Right renal cortex interstitium (tissue), 3 donors: Measurements from ENCODE around the gene EIF4EBP2. TPM values are rescaled to one million over a fixed set of nuclear protein-coding genes. Genes with fewer than 3 reads are reported as not detected.

ENCODE experiments used
- DNase-seq, 3 donors: peaks; one replicate each; pipeline ENCODE4 v3.0.0-alpha.2; 2013; ENCODE audit warnings: low read depth in 3 of 3, low spot score in 2 of 3
- polyA plus RNA-seq, 3 donors: library from polyadenylated mRNA; unstranded; fragments of 120-200 nt; gene quantifications; one replicate each; pipeline ENCODE4 v1.2.1, GENCODE V29; 2013; ENCODE audit not compliant: insufficient read length in 3 of 3

EIF4EBP2 gene
- polyA plus RNA-seq, 3 donors, result 81.9 to 88.8 (median 86.9) TPM

DNA sequence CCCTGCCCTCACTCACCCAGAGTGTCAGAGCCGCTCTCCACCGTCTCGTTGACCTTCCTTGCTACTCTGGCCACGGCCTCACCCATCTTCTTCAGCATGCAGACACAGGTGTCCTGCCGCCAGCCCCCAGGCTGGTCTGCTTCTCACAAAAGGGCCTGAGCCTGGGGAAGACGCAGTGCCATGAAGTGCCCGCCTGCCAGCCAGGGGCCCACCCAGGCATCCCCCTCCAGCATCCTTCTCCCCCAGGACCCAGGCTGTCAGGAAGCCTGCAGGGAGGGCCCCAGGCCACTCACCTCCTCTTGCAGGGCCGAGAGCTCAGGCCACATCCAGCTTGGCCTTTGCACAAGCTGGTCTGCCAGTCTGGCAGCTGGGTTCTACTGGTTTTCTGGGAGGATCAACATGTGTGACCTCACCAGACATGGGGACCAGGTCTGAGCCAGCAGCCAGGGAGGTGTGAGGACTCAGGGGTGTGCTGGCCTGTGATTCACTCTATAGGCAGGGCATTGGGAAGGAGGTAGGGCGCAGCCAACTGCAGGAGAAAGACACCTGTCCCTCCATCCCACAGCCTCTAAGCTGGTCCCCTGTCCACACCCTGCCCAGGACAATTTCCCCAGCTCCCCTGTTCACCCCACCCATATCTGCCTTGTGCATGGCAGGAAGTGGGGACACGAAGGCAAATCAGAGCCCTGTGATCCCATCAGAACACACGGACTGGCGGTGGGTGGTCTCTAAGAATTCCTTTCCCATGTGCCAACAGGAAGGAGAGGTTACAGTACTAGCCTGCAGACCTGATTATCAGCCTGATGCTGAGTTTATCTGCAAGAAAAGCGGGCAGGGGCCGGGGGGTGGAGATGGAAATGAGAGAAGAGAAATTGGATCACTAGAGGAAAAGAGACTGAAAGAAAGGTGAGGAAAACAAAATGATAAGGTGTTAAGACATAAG is 27.2 kb upstream of the EIF4EBP2 start:
- DNase-seq, result no peak

DNA sequence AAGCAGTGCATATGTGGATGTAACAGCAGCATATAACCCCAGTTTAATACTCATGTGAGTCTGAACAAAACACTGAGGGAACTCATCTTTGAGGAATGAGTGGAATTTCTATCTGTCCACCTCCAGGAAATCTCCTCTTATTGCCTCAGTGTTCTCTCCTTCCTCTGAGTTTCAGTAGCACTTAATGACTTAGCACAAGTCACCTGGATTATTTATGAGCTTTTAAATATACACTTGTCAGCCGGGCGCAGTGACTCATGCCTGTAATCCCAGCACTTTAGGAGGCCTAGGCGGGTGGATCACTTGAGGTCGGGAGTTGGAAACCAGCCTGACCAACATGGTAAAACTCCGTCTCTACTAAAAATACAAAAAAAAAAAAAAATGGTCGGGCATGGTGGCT is 25.8 kb upstream of the EIF4EBP2 start:
- DNase-seq, result no peak

DNA sequence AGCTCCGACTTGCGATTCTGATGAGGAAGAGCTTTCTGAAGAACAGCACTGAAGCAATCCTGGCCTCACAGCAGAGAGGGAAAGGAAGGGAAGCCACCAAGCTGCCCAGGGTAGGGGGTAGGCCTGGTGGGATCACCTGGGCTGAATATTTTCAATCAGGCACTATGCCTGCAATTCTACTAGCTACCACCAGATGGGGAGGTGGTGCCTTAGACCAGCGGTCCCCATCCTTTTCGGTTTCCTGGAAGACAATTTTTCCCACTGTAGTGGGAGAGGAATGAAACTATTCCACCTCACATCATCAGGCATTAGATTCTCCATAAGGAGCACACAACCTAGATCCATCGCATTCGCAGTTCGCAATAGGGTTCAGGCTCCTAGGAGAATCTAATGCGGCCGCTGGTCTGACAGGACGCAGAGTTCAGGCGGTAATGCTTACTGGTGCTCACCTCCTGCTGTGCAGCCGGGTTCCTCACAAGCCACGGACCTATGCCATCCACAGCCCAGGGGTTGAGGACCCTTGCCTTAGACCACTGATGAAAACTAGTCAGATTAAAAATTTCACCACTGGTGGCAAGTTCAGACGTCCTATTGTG is 24.3 kb upstream of the EIF4EBP2 start:
- DNase-seq, result no peak

DNA sequence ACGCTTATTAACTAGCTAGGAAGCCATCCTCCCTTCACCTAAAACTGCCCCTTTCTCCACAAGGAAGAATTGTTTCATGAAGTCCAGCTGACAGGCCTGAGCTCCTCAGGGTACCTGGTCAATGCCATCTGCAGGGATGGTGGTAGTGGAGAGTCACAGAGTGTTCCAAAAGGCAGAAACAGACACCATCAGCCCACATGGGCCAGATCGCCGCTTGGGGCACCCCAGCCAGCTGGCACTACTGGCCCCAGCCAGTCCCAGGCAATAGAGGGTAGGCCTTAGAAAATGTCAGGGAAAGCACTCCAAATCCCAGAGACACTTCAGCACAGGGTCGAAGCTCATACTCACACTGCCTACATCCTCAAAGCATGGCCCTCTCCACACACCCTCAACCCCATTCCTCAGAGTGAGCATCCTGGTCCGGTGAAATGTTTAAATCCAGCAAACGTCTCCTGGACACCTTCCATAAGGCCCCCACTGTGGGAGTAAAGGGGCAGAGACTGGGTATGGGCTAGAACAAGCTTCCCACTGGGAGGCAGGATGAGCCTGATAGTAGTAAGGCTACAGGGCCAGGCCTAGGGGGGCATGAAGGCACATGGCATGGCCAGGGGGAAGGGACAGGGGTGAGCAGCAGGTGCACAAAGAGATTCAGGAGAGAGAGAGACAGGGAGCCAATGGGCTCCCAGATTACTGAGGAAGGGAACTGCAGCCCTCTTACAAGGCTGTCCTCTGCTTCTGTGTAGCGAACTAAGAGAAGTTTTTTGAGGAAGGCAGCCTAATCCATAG is 23.4 kb upstream of the EIF4EBP2 start:
- no peak for DNase-seq

DNA sequence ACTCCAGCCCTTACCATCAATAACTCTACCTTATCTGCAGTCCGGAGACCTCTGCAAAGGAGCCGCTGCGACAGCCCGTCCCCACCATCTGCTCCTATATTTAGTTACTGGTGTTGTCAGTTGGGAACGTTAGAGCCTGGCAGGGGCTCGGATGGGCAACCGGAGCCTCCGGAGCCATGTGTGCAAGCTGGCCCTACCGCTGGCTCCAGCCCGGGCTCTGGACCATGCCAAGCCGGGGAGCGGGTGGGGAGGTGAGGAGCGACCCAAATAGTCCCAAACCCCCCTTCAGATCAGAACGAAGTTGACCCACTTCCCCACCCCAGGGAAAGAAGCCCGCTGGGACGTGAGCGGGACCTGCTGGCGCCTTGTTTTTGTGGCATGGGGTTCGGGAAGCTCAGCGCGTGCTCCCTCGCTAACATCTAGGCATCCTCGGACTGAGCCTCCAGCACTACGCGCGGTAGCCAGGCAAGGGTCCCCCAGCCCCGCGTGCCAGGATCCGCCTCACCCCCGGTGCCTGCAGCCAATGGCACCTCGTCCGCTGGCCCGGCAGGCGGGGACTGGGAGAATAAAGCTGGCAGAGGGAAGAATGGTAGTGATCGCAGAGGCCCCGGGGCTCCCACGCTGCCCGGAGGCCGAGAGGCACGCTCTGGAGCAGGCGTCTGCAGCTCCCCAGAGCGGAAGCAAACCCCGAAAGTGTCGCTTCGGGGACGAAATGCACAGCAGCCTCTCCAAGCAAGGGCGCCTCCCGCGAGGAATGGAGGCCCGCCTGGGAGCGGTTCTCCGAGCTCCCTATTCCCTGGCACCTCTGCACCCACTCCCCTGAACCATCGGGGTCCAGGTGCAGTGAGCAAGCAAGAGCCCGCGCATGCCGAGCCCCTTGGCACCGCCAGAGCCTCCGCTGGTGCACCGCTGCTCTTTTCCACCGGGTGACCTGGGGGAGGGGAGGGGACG is 22.2 kb upstream of the EIF4EBP2 start:
- no peak for DNase-seq

DNA sequence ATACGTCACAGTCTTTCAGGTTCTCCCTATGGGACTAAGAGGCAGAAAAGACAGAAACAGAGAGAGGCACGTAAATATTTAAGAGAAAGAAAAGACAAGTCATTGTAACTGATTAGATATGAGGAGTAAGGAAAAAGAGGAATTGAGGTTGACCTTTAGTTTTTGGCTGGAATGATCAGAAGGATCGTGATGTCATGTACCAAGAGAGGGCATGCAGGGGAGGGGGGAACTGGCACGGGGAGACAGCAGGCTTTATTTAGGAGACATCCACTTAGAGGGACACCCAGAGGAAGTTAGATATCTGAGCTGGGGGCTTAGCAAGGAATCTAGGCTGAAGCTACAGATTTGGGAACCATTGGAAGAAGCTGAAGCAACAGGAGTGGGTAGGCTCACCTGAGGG is 12.3 kb upstream of the EIF4EBP2 start:
- DNase-seq, result no peak

DNA sequence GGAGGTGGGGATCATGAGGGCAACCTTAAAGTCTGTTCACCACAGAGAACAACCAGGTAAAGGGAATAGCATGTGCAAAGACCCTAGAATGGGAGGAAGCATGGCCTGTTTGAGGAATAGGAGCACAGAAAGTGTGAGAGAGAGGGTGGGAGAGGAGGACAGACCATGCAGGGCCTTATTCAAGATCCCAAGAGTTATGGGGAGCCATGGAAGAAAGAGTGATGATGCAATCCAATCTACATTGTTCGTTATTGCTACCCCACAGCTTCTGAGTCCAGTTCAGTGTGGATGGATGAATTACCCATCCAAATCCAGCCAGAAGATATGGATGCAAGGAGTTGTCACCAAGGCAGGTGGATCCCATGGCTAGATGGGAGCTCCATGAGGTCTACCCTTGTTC is 7.8 kb upstream of the EIF4EBP2 start:
- DNase-seq, result no peak

DNA sequence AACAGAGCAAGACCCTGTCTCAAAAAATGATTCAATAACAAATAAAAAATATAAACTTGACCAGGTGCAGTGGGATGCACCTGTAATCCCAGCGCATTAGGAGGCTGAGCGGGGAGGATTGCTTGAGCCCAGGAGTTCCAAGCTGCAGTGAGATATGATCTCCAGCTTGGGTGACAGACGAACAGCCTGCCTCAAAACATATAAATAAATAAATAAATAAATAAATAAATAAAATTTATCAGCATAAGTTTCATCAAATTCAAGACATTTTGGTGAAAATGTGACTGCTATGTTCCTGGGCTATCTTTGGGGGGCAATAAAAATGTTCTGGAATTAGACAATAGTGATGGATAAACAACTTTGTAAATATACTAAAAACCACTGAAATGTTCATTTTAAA is 4.8 kb upstream of the EIF4EBP2 start:
- DNase-seq, result no peak

DNA sequence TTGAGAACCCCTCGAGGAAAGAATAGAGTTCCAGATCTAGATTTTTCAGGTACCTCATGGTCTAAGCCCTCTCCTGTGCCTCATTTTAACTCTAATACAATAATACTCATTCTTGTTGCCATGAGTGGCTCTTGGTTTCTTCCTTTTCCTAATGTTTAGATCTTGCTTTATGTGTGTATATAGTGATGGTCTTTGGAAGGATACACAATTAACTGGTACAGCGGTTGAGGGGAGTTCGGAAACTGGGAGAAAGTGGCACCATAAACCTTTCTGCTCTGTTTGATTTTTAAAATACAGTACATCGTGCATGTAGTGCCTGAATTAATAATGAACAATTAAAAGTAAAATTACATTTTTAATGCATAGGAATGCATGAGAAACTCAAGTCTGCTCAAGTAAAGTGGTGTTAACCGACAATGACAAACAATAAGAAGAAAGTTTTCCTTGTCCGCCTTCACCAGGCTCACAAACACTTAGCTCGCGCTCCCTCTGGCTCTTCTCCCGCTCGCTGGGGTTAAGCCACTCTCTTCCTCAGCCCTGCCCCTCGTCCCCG is 386 bp upstream of the EIF4EBP2 start:
- DNase-seq, result no peak

DNA sequence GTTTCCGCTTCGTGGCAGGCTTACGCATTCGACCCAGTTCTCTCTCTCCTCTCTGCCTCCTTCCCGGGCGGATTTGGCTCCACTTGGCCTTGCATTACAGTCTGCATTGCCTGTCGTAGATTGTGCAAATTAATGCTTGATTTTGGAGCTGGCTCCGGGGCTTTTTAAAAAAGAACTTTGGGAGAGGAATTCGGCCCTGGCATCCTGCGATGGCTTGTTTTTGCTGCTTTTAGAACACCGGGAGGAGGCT is 767 bp downstream of the EIF4EBP2 start:
- DNase-seq, result no peak

DNA sequence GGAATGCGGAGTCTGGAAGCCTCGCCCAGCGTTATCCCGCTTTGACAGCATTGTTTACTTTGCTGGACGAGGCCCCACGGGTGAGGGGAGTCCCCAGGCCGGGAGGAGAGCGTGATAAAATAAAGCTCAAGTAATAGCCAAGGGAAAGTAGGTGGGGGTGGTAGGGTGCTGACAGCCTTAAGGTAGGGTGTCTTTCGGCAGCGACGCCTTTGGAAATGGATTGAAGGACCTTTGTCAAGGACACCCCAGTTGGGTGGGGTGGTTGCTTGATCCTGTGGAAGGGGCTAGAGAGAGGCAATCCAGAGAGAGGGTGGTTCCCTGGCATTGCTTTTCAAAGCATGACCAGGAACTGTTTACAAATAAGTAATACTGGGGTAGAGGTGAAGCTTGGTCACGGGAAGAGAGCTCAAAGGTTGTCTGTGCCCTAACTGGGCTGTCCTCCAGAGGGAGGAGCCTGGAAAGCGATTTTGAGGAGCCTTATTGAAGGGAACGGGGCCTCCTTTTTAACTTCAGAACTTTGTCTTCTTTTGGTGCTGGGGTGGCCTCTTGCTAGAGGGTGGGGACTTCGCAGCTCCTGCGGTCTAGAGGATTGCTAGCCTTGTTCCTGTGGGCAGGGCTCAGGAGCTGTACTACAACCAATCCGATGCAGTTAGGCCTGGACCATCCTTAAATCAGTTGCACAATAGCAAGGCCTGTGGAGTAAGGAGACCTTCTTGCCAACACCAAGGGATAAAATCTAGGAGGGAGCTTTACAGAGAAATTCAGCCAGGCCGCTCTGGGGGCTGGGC is 1.3 kb downstream of the EIF4EBP2 start:
- no peak for DNase-seq

DNA sequence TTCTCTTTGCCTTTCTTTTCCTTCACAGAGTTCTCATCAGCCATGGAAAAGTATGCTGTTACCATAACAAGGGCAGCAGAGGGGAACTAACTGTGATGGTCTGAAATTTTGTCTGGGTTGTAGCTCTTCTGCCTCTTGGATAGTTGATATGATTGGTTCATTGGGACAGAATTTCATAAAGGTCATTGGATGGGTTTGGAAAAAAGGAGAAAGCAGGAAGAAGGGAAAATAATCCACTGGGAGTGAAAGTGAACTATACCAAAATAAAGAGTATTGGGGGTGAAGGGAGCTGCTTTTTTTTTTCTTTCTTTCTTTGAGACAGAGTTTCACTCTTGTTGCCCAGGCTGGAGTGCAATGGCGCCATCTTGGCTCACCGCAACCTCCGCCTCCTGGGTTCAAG is 5.8 kb downstream of the EIF4EBP2 start:
- no peak for DNase-seq

DNA sequence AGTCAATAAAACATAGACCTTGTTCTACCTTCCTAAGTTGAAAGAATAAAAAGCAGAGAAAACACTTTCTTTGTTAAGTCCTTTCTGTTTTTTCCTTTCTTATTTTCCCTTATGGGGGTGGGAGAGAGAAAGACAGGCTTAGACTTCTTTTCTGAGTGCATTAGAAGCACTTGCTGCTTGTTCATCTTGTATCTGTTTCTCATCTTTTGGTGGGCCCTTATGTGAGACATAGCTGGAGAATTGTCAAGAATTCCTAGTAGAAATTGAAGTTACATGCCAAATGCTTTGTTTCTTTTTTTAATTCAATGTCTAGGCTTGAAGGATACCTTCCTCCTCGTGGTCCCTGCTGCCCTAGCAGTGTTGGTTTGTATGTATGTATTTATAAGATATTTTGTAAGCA is 6.7 kb downstream of the EIF4EBP2 start:
- DNase-seq, result no peak

DNA sequence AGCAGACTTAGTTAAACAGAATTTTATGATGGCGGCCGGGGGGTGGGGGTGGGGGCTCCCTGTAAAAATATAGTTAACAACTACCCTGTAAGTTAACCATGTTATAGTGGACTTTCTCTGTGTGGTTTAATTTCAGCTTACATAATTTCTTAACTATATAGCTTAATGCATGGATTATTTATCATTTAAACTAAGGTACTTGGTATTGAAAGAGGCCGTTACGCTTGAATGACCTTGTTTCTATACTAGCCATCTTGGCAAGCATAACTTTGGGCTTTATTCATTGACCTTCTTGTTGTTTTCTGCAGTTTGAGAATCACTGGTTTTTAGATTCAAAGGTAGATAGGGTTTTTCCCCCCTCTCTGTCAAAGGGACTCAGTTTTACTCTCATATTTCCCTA is 8.4 kb downstream of the EIF4EBP2 start:
- DNase-seq, result no peak

DNA sequence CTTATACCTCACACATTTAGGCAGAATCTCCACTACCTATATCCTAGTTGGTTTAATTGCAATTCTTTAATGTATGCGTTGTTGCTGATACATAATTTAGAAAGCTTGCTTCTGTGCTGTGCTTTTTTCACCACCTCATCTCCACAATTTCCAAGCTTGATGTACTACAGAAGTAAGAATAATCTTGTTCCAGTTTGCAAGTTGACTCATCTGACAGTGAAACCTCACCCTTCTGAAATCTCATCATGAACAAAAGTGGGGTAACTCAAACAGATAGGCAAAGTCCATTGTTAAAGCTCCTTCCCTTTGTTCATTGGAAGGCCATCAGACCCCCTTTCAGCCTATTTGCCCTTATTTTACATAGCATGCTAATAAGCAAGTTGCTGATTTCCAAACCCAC is 13.6 kb downstream of the EIF4EBP2 start:
- no peak for DNase-seq

DNA sequence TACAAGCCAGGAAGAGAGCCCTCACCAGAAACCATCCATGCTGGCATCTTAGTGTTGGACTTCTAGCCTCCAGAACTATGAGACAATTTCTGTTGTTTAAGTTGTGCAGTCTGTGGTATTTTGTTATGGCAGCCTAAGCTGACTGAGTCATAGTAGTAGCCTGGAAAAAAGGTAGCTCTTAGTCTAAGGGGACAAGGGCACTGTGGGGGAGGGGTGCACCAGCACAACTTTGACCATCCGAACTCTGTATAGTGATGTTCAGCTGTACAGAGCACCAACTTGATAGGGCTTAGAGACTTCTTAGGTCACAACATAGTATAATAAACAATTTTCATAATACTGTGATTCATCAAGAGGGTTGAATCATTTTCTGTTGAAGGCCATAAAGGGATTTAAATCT is 14.3 kb downstream of the EIF4EBP2 start:
- DNase-seq, result no peak

DNA sequence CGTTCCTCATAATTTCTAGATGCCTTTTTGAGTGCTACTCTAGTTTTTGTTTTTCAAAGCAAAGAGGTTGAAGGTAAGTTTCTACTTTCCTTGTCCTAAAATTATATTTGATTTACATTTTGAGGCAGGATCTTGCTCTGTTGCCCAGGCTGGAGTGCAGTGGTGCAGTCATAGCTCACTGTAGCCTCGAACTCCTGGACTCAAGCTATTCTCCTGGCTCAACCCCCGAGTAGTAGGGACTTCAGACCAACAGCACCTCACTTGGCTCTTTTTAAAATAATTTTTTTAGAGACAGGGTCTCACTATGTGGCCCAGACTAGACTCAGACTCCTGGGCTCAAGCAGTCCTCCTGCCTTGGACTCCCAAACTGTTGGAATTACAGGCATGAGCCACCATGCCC is 14.8 kb downstream of the EIF4EBP2 start:
- no peak for DNase-seq

DNA sequence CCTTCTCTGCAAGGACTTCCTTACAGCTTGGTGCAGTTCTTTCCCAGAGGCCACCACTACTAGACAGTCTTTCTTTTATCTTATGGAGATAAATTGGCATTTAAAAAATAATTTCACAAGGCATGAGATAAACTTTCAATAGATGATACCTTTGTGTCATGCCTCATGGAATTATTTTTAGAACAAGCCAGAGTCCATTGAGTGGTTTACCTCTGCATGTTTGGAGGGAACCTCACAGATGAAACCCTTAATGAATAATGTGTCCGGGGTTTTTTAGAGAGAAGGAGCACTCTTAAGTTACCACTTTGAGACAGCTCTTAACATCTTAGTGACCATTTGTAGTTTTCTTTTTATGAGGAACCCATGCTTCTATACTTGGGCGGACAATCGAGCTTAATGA is 20.4 kb downstream of the EIF4EBP2 start:
- no peak for DNase-seq

DNA sequence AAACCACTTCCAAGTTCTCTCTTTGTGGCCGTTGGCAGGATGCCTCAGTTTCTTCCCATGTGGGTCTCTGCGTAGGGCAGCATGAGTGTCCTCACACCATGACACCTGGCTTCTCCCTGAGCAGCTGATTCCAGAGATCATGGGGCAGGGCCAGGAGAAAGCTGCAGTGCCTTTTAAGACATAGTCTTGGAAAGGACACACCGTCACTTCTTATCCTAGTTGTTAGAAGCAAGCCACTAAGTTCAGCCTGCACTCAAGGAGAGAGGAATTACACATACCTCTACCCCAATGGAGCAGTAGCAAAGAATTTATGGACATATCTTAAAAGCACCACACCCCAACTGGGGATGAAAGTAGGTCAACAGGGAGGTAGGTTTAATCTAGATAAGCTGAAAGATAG is 21.2 kb downstream of the EIF4EBP2 start:
- DNase-seq, result no peak

DNA sequence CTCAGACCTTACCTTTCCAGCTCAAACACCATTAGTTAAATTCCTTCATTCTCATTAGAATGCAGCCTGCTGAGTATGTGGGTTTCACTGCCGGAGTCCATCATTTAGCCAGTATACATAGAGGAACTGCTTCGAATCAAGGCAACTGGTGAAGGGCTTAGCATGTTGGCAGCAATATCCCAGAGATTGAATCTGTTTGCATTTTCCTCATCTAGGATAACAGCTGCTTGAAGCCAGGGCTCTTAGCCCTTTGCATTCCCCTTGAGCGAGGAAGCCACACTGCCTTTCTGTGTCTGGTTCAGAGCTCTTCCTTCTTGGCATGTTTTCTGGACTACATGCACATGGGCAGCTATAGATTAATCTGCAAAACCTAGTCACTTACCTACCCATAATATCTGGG is 22.9 kb downstream of the EIF4EBP2 start:
- DNase-seq, result no peak
